GM19467 (cell line): Measurements from ENCODE around the gene SYNPO.

Source experiments
- ATAC-seq: cut with Tn5 transposase; IDR thresholded peaks from one replicate; pipeline ENCODE4 v1.9.1; 2021; ENCODE audit warnings: mild to moderate bottlenecking, moderate library complexity; ENCODE audit not compliant: unreplicated experiment

Gene SYNPO

GRCh38 chr5:150639751-150640150 lies 709 bp upstream of the SYNPO start:
- ATAC-seq: no peak

GRCh38 chr5:150641006-150641570 lies 628 bp downstream of the SYNPO start:
- no peak for ATAC-seq

GRCh38 chr5:150641824-150642566 lies 1.5 kb downstream of the SYNPO start:
- ATAC-seq: no peak

GRCh38 chr5:150642567-150642927 lies 2.1 kb downstream of the SYNPO start:
- no peak for ATAC-seq

GRCh38 chr5:150642991-150643710 lies 2.7 kb downstream of the SYNPO start:
- no peak for ATAC-seq

GRCh38 chr5:150644058-150644457 lies 3.6 kb downstream of the SYNPO start:
- ATAC-seq: no peak

- no peak for ATAC-seq
Measured at GRCh38 chr5:150644514-150644913, 4.1 kb downstream of the SYNPO start.

GRCh38 chr5:150645070-150645700 lies 4.7 kb downstream of the SYNPO start:
- no peak for ATAC-seq

- no peak for ATAC-seq
Measured at GRCh38 chr5:150647275-150648251, 7.1 kb downstream of the SYNPO start.

GRCh38 chr5:150648294-150649107 lies 8.0 kb downstream of the SYNPO start:
- ATAC-seq: no peak

GRCh38 chr5:150649108-150650020 lies 8.9 kb downstream of the SYNPO start:
- no peak for ATAC-seq

- no peak for ATAC-seq
Measured at GRCh38 chr5:150650021-150651006, 9.9 kb downstream of the SYNPO start.

- ATAC-seq: no peak
Measured at GRCh38 chr5:150651382-150651781, 10.9 kb downstream of the SYNPO start.

GRCh38 chr5:150651924-150652671 lies 11.6 kb downstream of the SYNPO start:
- ATAC-seq: no peak

GRCh38 chr5:150653145-150653761 lies 12.8 kb downstream of the SYNPO start:
- ATAC-seq: no peak
